Measurements from ENCODE around the gene TSHZ2.

TSHZ2 gene

GRCh38 chr20:53076668-53077067, 104.5 kb downstream of the TSHZ2 start:
- H3K4me1 ChIP-seq, result peaks cover 37% of the 10 kb centered on the region
- H3K36me3 ChIP-seq, result no peaks in the 10 kb centered on the region
- H3K9me3 ChIP-seq, result no peaks in the 10 kb centered on the region
- no peak overlapping the region for H3K4me3 ChIP-seq (ENCODE audit: low read depth, low read length)
- TF ChIP-seq CTCF (IDR thresholded peaks at IDR 0.05; ENCODE audit: low read depth, low read length), result no peak
- no peaks in the 10 kb centered on the region for H3K27me3 ChIP-seq
- no peak for DNase-seq

GRCh38 chr20:53077373-53078205, 105.4 kb downstream of the TSHZ2 start:
- no peak for TF ChIP-seq CTCF (IDR thresholded peaks at IDR 0.05; ENCODE audit: low read depth, low read length)
- no peak for DNase-seq
- peaks cover 39% of the 10 kb centered on the region for H3K4me1 ChIP-seq

GRCh38 chr20:53078761-53079160, 106.6 kb downstream of the TSHZ2 start:
- Histone ChIP-seq H3K4me1 (peaks cover 49% of the 10 kb centered on the region), H3K27me3 (no peaks in the 10 kb centered on the region)
- TF ChIP-seq CTCF (IDR thresholded peaks at IDR 0.05; ENCODE audit: low read depth, low read length), result no peak

More at GRCh38 chr20:53077373-53078205, 105.4 kb downstream of the TSHZ2 start:
- H3K9me3 ChIP-seq, result no peaks in the 10 kb centered on the region
- H3K27me3 ChIP-seq, result no peaks in the 10 kb centered on the region
- H3K36me3 ChIP-seq, result no peaks in the 10 kb centered on the region
- H3K4me3 ChIP-seq (ENCODE audit: low read depth, low read length), result no peak overlapping the region

GRCh38 chr20:53079261-53079691, 107.1 kb downstream of the TSHZ2 start:
- Histone ChIP-seq H3K4me3 (ENCODE audit: low read depth, low read length) (peak overlapping the region; percentile 21; the same call in 1 of the 2 replicates), H3K36me3 (no peaks in the 10 kb centered on the region), H3K27me3 (no peaks in the 10 kb centered on the region), H3K4me1 (peaks cover 49% of the 10 kb centered on the region), H3K9me3 (no peaks in the 10 kb centered on the region)
- TF ChIP-seq CTCF (IDR thresholded peaks at IDR 0.05; ENCODE audit: low read depth, low read length), result no peak
- peak; percentile 23 for DNase-seq

More at GRCh38 chr20:53078761-53079160, 106.6 kb downstream of the TSHZ2 start:
- Histone ChIP-seq H3K9me3 (no peaks in the 10 kb centered on the region), H3K36me3 (no peaks in the 10 kb centered on the region), H3K4me3 (ENCODE audit: low read depth, low read length) (no peak overlapping the region)
- DNase-seq, result no peak

GRCh38 chr20:53079828-53080686, 107.9 kb downstream of the TSHZ2 start:
- H3K9me3 ChIP-seq, result no peaks in the 10 kb centered on the region
- peaks cover 49% of the 10 kb centered on the region for H3K4me1 ChIP-seq
- H3K27me3 ChIP-seq, result no peaks in the 10 kb centered on the region
- no peak for TF ChIP-seq CTCF (IDR thresholded peaks at IDR 0.05; ENCODE audit: low read depth, low read length)
- no peaks in the 10 kb centered on the region for H3K36me3 ChIP-seq
- peak overlapping the region; percentile 21; the same call in 1 of the 2 replicates for H3K4me3 ChIP-seq (ENCODE audit: low read depth, low read length)
- DNase-seq, result peak; percentile 36
